H1 (cell line): ENCODE data around the gene DCAF6. TPM values are rescaled to one million over a fixed set of nuclear protein-coding genes. Genes with fewer than 3 reads are reported as not detected.

ENCODE experiments used
- CTCF ChIA-PET: fragments of 300-600 bp; sonication (Branson Sonifier 250); formaldehyde crosslinking; loops from one replicate; lab custom pipeline; 2021; ENCODE audit not compliant: partially characterized antibody; lab: Charles Lee
- POLR2A ChIA-PET: fragments of 300-600 bp; sonication (Branson Sonifier 250); formaldehyde crosslinking; loops from one replicate; lab custom pipeline; 2021; ENCODE audit warnings: inconsistent platforms; ENCODE audit not compliant: partially characterized antibody; lab: Charles Lee
- DNase-seq, 2 experiments: peaks; one replicate each; pipeline versions ENCODE4 v3.0.0 to v3.0.0-alpha.2; 2010 to 2022; ENCODE audit warnings: low spot score in 2 of 2, low read depth in 1 of 2, mixed read lengths in 1 of 2
- FAIRE-seq: peaks from 2 replicates; lab custom pipeline; 2011; peaks lifted over from hg19 to GRCh38; lab: Jason Lieb, UNC
- H2AFZ ChIP-seq: 2 replicates; pipeline ENCODE4 v1.8.1; 2012; ENCODE audit warnings: low read length, inconsistent platforms
- H2AK5ac ChIP-seq: 2 replicates; pipeline ENCODE4 v1.6.1; 2013; ENCODE audit warnings: low read depth, low read length
- H2BK120ac ChIP-seq: replicated peaks from 2 replicates; pipeline ENCODE3; 2013; ENCODE audit warnings: low read depth, low read length, inconsistent platforms
- H2BK12ac ChIP-seq: 2 replicates; pipeline ENCODE4 v1.6.1; 2013; ENCODE audit warnings: low read depth, low read length
- H2BK15ac ChIP-seq: 2 replicates; pipeline ENCODE4 v1.6.1; 2013; ENCODE audit warnings: low read length
- H2BK20ac ChIP-seq: 2 replicates; pipeline ENCODE4 v1.6.1; 2013; ENCODE audit warnings: low read length
- H2BK5ac ChIP-seq: 2 replicates; pipeline ENCODE4 v1.6.1; 2013; ENCODE audit warnings: low read depth, low read length
- H3K14ac ChIP-seq: 2 replicates; pipeline ENCODE4 v1.6.1; 2013; ENCODE audit warnings: inconsistent platforms; ENCODE audit not compliant: insufficient read length
- H3K18ac ChIP-seq: 2 replicates; pipeline ENCODE4 v1.6.1; 2013; ENCODE audit warnings: low read length; ENCODE audit errors: extremely low read depth
- H3K23ac ChIP-seq: 2 replicates; pipeline ENCODE4 v1.6.1; 2013; ENCODE audit warnings: inconsistent platforms; ENCODE audit not compliant: insufficient read length
- H3K23me2 ChIP-seq: 2 replicates; pipeline ENCODE4 v1.6.1; 2013; ENCODE audit warnings: low read depth, low read length
- H3K27ac ChIP-seq: 2 replicates; pipeline ENCODE4 v1.6.1; 2011; ENCODE audit warnings: low read depth, low read length, inconsistent platforms
- H3K27me3 ChIP-seq, 4 experiments: replicated peaks in 1 of 4; 1 replicate in 1 of 4; 2 replicates in 3 of 4; pipeline versions ENCODE4 v1.6.1 to v1.8.1; 2011 to 2013; ENCODE audit warnings: low read length in 3 of 4, mild to moderate bottlenecking in 3 of 4, inconsistent platforms in 2 of 4, mixed read lengths in 2 of 4, moderate library complexity in 1 of 4; ENCODE audit not compliant: control insufficient read depth in 3 of 4, insufficient read depth in 3 of 4; ENCODE audit errors: extremely low read depth in 1 of 4
- H3K36me3 ChIP-seq, 4 experiments: 2 replicates each; pipeline versions ENCODE4 v1.6.1 to v1.8.1; 2011 to 2013; ENCODE audit warnings: mild to moderate bottlenecking in 4 of 4, low read length in 3 of 4, moderate library complexity in 2 of 4, control low read depth in 1 of 4, inconsistent platforms in 1 of 4; ENCODE audit not compliant: insufficient read depth in 4 of 4, control insufficient read depth in 2 of 4
- H3K4ac ChIP-seq: replicated peaks from 2 replicates; pipeline ENCODE3; 2013; ENCODE audit warnings: low read length, low read depth, mixed read lengths, inconsistent platforms; ENCODE audit not compliant: insufficient read length
- H3K4me1 ChIP-seq, 4 experiments: replicated peaks in 1 of 4; 1 replicate in 1 of 4; 2 replicates in 3 of 4; pipeline versions ENCODE4 v1.6.1 to v1.8.1; 2011 to 2013; ENCODE audit warnings: low read length in 3 of 4, inconsistent platforms in 2 of 4, mixed read lengths in 1 of 4; ENCODE audit not compliant: insufficient read depth in 4 of 4, control insufficient read depth in 3 of 4
- H3K4me2 ChIP-seq, 2 experiments: 2 replicates each; pipeline versions ENCODE4 v1.6.1 to v1.8.1; 2011 to 2013; ENCODE audit warnings: low read depth in 2 of 2, low read length in 2 of 2, control low read depth in 1 of 2, inconsistent platforms in 1 of 2, mild to moderate bottlenecking in 1 of 2; ENCODE audit not compliant: insufficient read depth in 1 of 2
- H3K4me3 ChIP-seq, 4 experiments: fragments of 200-600, 300-600 bp in 1 of 4; sonication (generic), shearing (Covaris generic), sonication (Bioruptor Twin) in 1 of 4; 2 replicates each; pipeline versions ENCODE4 v1.5.1 to v1.8.1; 2011 to 2016; ENCODE audit warnings: low read length in 4 of 4, low read depth in 3 of 4, control low read depth in 2 of 4, inconsistent platforms in 2 of 4, mild to moderate bottlenecking in 2 of 4, mixed read lengths in 1 of 4, moderate library complexity in 1 of 4; ENCODE audit not compliant: insufficient read depth in 2 of 4; ENCODE audit errors: extremely low read depth in 1 of 4
- H3K56ac ChIP-seq: replicated peaks from 2 replicates; pipeline ENCODE3; 2013; ENCODE audit warnings: low read depth, mild to moderate bottlenecking, mixed read lengths, low read length, inconsistent platforms; ENCODE audit not compliant: insufficient read length
- H3K79me1 ChIP-seq: 2 replicates; pipeline ENCODE4 v1.6.1; 2013; ENCODE audit warnings: low read depth, low read length, control low read depth
- H3K79me2 ChIP-seq, 2 experiments: 2 replicates each; pipeline versions ENCODE4 v1.6.1 to v1.8.1; 2012 to 2013; ENCODE audit warnings: low read length in 2 of 2, mild to moderate bottlenecking in 2 of 2, inconsistent platforms in 1 of 2; ENCODE audit not compliant: insufficient read depth in 2 of 2, control insufficient read depth in 1 of 2
- H3K9ac ChIP-seq, 4 experiments: replicated peaks in 1 of 4; 1 replicate in 1 of 4; 2 replicates in 3 of 4; pipeline versions ENCODE4 v1.6.1 to v1.8.1; 2011 to 2013; ENCODE audit warnings: low read depth in 3 of 4, low read length in 3 of 4, control low read depth in 2 of 4, mild to moderate bottlenecking in 2 of 4, moderate library complexity in 2 of 4, inconsistent platforms in 1 of 4; ENCODE audit errors: extremely low read depth in 1 of 4
- H3K9me3 ChIP-seq, 2 experiments: 2 replicates each; pipeline versions ENCODE4 v1.6.1 to v1.8.1; 2012 to 2013; ENCODE audit warnings: mild to moderate bottlenecking in 2 of 2, moderate library complexity in 2 of 2, control low read depth in 1 of 2, inconsistent platforms in 1 of 2, low read depth in 1 of 2, low read length in 1 of 2, mixed read lengths in 1 of 2; ENCODE audit not compliant: insufficient read depth in 2 of 2
- H4K20me1 ChIP-seq, 2 experiments: replicated peaks in 1 of 2; 2 replicates each; pipeline versions ENCODE3 to v1.8.1; 2011 to 2013; ENCODE audit warnings: inconsistent platforms in 2 of 2, low read length in 2 of 2, mild to moderate bottlenecking in 1 of 2; ENCODE audit not compliant: insufficient read depth in 2 of 2, control insufficient read depth in 1 of 2
- H4K5ac ChIP-seq: 2 replicates; pipeline ENCODE4 v1.6.1; 2013; ENCODE audit warnings: low read length, low read depth, mixed read lengths, inconsistent platforms; ENCODE audit not compliant: insufficient read length
- H4K8ac ChIP-seq: 2 replicates; pipeline ENCODE4 v1.8.0; 2013; ENCODE audit warnings: mild to moderate bottlenecking, moderate library complexity, low read length, inconsistent platforms; ENCODE audit not compliant: insufficient read depth; ENCODE audit errors: extremely low read depth
- H4K91ac ChIP-seq: replicated peaks from 2 replicates; pipeline ENCODE3; 2013; ENCODE audit warnings: low read length, mixed read lengths, inconsistent platforms; ENCODE audit not compliant: insufficient read length
- ASH2L ChIP-seq: fragments of 200-600, 300-600 bp; sonication (generic); IDR thresholded peaks from one replicate; pipeline ENCODE4 v1.7.1; 2017; ENCODE audit warnings: low read length
- EGR1 ChIP-seq: IDR thresholded peaks from 2 replicates; pipeline ENCODE4 v1.6.1; 2011; ENCODE audit warnings: low read depth, low read length, borderline replicate concordance
- SAP30 ChIP-seq: fragments of 300-600 bp; sonication (generic); IDR thresholded peaks from 2 replicates; pipeline ENCODE4 v1.7.1; 2012; ENCODE audit warnings: low read length, moderate library complexity, mild to moderate bottlenecking, inconsistent platforms; ENCODE audit not compliant: insufficient read depth, insufficient replicate concordance
- SP4 ChIP-seq: IDR thresholded peaks from 2 replicates; pipeline ENCODE4 v1.6.1; 2012; ENCODE audit warnings: low read length, inconsistent platforms
- WGBS, 2 experiments: shearing (Covaris generic) in 1 of 2; methylation state at CpG; one replicate each; pipeline versions ENCODE4 v1.1.6 to v1.1.7; 2013 to 2015; ENCODE audit warnings: low lambda C conversion rate in 2 of 2, mixed read lengths in 2 of 2, inconsistent platforms in 1 of 2, low coverage in 1 of 2, missing lambda C conversion rate in 1 of 2; ENCODE audit not compliant: insufficient replicate concordance in 2 of 2, insufficient coverage in 1 of 2, insufficient read length in 1 of 2; ENCODE audit errors: extremely low coverage in 1 of 2, missing lambda C conversion rate in 1 of 2; 5-methylcytosine and 5-hydroxymethylcytosine counted together
- polyA plus RNA-seq, 7 experiments: library from polyadenylated mRNA; depleted of rRNA in 3 of 7; stranded (reverse) in 5 of 7; unstranded in 2 of 7; fragments of >200 nt in 5 of 7; fragments of 200-250 nt in 2 of 7; gene quantifications; 1 replicate in 5 of 7; 2 replicates in 1 of 7; 4 replicates in 1 of 7; pipeline versions ENCODE4 v1.2.1 to v1.2.3, GENCODE V29; 2011 to 2013; ENCODE audit warnings: missing spikeins in 2 of 7, mixed read lengths in 2 of 7
- total RNA-seq: library from RNA; stranded (reverse); fragmentation: NEBNext Ultra II Directional; extraction: Animal tissue kit (Norgen Biotek cat#: 25700); gene quantifications from 2 replicates; pipeline ENCODE4 v1.2.1, GENCODE V29; 2021

DCAF6 gene
- total and polyA plus RNA-seq, 2 of the 8 experiments (the other 6 are each of a cell fraction or from before 2014, with no cell fraction given): 12.3 to 17.4 TPM

DNA sequence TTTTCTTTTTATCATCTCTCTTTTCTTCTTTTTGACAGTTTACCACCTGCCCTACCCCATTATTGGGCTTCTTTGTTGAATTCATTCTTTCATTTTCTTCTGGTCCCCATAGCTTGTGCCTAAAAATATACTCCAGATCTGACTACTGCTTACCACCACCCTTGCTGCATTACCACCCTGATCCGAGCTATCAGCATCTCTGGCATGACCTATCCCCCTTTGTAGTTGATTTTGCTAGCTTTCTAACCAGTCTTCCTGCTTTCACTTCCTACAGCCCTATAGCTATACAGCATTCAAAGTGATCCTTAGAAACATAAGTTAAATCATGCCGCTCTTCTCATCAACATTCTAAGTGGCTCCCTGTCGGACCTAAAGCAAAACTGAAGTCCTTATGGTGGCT, 59.8 kb downstream of the DCAF6 start:
- H3K4me2 ChIP-seq: no peak overlapping the region
- no peak overlapping the region for H2BK12ac ChIP-seq
- H2AK5ac ChIP-seq: no peak overlapping the region
- FAIRE-seq (no peak), DNase-seq (no peak)
- H4K5ac ChIP-seq: no peak overlapping the region
- H2BK120ac ChIP-seq: no peak overlapping the region
- H3K36me3 ChIP-seq: peaks cover 0 to 26% (median 9%) of the 10 kb centered on the region in 4 experiments; a peak in 3 of 8 replicates
- no peaks in the 10 kb centered on the region for H3K4me1 ChIP-seq
- 83% methylated on average over 3 of the region's 3 CpGs; no CpG with 5 or more reads in 1 of the 2 experiments for WGBS, 2 experiments
- CTCF ChIA-PET: no interaction called here
- no peaks in the 10 kb centered on the region for H3K9me3 ChIP-seq
- H3K4me3 ChIP-seq: no peak overlapping the region
- no peak overlapping the region for H3K27ac ChIP-seq
- no peak overlapping the region for H3K14ac ChIP-seq
- no peak overlapping the region for H2BK20ac ChIP-seq
- no peak overlapping the region for H3K23ac ChIP-seq
- POLR2A ChIA-PET: no interaction called here
- H2AFZ ChIP-seq: no peak overlapping the region
- no peak overlapping the region for H2BK15ac ChIP-seq
- no peaks in the 10 kb centered on the region for H3K79me1 ChIP-seq
- no peaks in the 10 kb centered on the region for H3K27me3 ChIP-seq
- no peak overlapping the region for H4K91ac ChIP-seq
- no peak overlapping the region for H3K56ac ChIP-seq
- H4K8ac ChIP-seq: no peak overlapping the region
- no peak overlapping the region; a peak in 1 of 7 replicates for H3K9ac ChIP-seq
- no peak for TF ChIP-seq SAP30
- no peak for TF ChIP-seq SP4
- TF ChIP-seq ASH2L: no peak
- no peak for TF ChIP-seq EGR1
- no peaks in the 10 kb centered on the region for H3K79me2 ChIP-seq
- H3K23me2 ChIP-seq: no peaks in the 10 kb centered on the region
- no peak overlapping the region for H3K4ac ChIP-seq
- no peak overlapping the region for H3K18ac ChIP-seq
- H4K20me1 ChIP-seq: peaks cover 0 to 2% of the 10 kb centered on the region in 2 experiments
- H2BK5ac ChIP-seq: no peak overlapping the region
